NCI-H1048 (cell line): ENCODE measurements around the gene SLC2A1.

Source experiments
- DNase-seq: peaks from one replicate; lab custom pipeline; 2025; lab: John Stamatoyannopoulos, UW

The SLC2A1 gene

GRCh38 chr1:42960566-42961311 is 2.1 kb upstream of the SLC2A1 start:
- DNase-seq: no peak

- DNase-seq: no peak
Observed at GRCh38 chr1:42960122-42960390, 1.4 kb upstream of the SLC2A1 start.

DNA sequence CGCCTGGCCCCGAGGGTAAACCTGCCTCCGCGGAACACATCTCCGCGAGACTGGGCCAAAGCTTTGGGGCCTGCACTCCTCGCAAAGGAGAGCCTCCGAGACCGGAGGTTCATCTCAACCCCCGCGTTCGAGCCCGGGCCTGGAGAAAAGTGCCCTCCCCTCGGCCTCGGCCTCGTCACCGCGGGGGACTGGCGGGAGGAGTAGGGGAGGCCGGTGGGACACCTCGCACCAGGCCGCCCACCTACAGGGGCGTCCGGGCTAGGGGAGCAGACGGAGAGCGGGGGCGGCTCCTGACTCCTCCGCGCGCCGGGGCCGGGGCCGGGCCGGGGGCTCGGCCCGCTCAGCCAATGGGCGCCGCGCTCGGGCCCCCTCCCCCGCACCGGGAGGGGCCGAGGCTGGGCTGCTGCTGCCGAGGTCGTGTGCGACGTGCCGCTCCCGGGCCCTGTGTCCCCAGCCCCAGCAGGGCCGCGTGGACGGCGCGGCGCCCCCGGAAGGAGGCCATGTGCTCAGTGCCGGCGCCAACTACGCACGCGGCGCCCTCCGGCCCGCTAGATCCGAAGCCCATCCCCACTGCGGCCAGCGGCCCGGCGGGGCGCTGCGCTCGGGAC is 684 bp downstream of the SLC2A1 start:
- no peak for DNase-seq

- DNase-seq: no peak
Observed at GRCh38 chr1:42957229-42957879, 1.3 kb downstream of the SLC2A1 start.

GRCh38 chr1:42956739-42957138 is 1.9 kb downstream of the SLC2A1 start:
- no peak for DNase-seq

GRCh38 chr1:42955311-42956063 is 3.2 kb downstream of the SLC2A1 start:
- DNase-seq: no peak

- no peak for DNase-seq
Observed at GRCh38 chr1:42953182-42954180, 5.2 kb downstream of the SLC2A1 start.

DNA sequence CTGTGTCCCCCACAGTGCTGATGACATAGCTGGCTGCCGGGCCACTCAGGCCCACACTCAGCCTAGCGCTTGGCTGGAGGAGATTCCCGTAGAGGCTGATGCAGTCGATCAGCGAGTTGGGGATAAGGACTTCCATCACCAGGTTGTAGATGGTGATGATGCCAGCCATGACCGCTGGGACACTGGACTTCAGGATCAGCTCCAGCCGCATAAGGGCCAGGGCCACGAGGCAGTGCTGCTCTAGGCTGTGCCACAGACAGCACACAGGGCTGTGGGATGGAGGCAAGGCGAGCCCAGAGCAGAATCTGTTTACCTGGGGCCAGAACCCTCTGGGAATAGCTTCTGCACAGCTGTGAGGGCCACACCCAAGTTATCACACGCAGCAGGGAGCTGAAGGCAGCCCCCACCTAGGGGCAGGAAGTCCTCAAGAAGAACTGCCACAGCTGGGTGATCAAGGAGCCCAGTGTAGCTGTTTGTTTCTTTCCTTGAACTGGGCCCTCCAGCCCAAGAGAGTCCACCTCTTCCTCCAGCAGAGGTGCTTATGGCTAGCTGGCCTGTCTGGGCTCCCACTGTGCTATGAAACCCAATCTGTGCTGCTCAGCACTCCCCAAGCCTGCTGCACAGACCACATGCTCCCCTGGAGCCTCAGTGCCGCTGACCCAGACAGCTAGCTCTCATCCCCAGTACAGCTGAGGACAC is 6.2 kb downstream of the SLC2A1 start:
- DNase-seq: no peak

DNA sequence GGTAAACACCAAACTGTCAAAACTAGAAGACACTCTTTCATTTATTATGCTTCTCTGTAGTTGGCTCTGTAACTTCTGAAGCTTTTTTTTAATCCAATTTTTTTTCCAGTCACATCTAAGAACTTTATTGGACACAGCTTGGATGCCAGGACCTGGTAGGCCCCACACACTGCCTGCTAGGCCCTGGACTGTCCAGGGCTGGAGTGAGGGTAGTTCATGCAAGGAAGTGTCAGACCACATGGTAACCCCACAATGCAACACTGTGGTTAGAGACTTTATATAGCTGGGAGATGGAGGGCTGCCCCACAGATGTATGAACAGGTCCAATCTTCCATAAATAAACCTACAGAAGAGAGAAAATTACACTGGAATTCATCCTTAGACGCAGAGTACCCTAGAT is 7.1 kb downstream of the SLC2A1 start:
- DNase-seq: no peak

- no peak for DNase-seq
Observed at GRCh38 chr1:42950116-42950481, 8.6 kb downstream of the SLC2A1 start.

DNA sequence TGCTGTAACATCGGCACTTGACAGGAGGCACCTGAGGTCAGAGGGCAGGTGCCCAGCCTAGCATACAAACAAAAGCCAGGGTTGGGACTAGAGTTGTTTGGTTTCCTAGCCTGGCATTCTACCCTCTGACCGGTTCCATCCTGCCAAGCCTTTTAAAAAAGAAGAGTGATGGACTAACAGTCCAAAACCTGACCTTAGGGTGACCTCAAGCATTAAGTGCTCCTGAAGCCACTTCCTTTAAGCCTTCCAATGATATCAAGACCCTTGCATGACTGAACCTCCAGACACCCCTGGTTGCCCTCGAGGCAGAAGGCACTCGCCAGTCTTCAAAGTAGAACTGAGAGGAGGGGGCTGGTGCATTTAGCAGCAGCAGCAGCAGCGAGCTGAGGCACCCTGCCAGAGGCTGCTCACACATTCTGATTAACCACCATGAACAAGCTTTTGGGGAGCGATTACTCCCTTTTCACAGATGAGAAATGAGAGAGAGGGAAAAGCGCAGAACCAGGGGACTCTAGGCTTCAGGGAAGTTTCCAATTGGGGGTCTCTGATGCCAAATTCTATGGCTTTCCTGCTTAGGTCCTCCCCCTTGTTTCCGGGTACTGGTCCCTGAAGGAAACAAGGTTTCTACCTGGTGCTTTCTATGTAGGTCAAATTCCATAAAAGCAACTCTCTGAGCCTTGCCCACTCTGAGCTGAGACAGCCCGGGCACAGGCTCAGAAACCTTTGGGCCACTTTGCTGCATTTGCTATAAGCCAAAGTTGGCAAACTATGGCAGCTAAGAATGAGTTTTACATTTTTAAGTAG is 9.2 kb downstream of the SLC2A1 start:
- no peak for DNase-seq

DNA sequence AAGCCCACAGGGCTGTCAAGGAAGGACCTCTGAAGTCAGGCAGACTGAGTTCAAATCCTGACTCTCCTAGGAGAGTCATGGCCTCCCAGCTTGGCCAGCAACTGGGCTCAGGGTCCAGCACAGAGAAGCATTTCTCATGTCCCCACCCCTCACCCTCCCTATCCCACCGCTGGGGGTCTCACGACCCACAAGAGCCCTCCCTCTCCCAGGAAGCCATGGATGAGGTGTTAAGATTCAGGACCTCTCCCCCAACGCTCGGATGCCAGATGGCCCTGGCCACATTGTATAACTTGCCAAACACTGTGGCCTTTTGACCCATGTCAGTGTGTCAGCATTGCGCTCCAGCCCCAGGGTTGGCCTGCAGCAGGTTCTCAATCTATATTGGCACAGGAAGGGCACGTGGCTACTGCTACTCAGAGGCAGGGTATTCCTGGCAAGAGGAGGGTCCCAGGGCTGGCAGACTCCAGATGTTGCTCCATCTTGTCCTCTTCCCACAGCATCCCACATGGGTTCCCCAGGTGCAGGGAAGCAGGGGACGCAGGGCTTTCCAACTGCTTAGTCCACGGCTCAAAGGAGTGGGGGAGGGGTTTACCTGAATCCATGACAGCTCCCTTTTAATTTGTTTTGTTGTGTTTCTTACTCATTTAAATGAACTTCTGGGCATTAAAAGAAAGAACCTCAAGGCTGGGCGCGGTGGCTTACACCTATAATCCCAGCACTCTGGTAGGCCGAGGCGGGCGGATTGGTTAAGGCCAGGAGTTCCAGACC is 10.5 kb downstream of the SLC2A1 start:
- no peak for DNase-seq

DNA sequence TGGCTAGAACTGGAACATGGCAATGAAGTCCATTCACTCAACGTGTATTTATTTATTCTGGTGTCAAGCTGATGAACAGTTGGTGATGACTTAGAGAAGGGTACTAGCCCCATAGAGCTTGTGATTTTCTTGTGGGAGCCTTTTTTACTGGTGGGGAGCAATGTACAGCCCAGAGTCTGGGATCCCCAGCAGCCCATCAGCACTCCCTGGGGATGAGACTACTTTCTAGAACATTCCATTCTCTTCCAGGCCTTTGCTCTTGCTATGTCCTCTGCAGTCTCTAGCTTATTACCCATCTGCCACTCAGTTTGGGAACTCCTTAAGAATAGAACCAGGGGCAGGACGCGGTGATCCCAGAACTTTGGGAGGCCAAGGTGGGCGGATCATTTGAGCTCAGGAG is 11.6 kb downstream of the SLC2A1 start:
- no peak for DNase-seq

GRCh38 chr1:42946120-42946898 is 12.4 kb downstream of the SLC2A1 start:
- DNase-seq: no peak

GRCh38 chr1:42945164-42945563 is 13.5 kb downstream of the SLC2A1 start:
- DNase-seq: no peak

DNA sequence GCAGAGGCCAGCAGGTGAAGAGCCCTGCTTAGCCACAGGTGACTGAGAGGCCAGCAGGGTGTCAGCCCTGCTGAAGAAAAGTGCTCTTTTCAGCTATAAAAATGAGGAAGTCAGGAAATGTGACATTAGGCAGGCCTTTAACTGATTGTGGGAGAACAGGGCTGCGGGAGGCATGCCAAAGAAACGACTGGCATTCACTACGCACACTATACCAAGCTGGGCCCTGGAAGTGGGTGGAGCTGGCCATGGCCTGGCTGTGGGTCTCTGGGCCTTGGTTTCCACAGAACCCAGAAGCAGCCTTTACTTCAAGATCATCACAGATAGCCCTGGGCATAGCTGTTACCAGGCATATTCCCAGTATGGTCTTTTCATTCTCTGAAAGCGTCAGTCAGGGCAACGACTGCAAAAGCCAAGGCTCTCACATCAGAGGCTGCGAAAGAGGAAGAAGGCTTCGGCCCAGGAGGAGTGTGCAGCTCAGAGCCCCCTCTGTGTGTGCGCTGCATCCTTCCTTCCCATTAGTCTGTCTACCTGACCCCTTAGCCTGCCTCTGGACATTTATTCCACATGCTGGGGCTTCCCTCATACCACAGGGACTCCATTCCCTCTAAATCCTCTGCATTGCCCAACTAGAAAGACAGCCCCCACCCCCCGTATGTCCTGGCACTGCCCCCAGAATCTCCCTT is 14.3 kb downstream of the SLC2A1 start:
- no peak for DNase-seq

DNA sequence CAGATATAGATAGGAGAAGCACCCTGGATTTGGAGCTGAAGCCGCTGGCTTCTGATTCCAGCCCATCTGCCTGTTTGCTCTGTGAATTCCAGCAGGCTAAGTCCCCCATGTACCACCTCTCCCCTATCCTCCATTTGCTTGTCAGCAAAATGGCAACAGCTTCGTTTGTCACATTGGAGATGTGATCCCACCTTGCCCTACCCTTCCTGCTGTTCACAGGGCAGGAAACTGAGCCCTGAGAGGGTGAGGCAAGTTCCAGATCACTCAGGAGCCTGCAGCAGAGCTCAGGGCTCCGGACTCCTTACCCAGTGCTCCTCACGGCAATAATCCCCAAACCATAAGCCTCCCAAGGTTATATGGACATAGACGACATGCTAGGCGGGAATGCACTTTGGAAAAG is 14.9 kb downstream of the SLC2A1 start:
- DNase-seq: no peak

- DNase-seq: no peak
Observed at GRCh38 chr1:42943166-42943565, 15.5 kb downstream of the SLC2A1 start.
